Activated CD8-positive, alpha-beta T cell treated with anti-CD3 and anti-CD28 coated beads, Interleukin-2, amount 10 ng/mL, durations not matched to agents 7 days and 5 days (primary cell): ENCODE measurements around the gene UMAD1. TPM values are rescaled to one million over a fixed set of nuclear protein-coding genes. Genes with fewer than 3 reads are reported as not detected.

ENCODE experiments used
- ATAC-seq: fragments of 150-1000 bp; cut with Tn5 transposase; one replicate; pipeline ENCODE4 v1.10.0; 2021; ENCODE audit warnings: moderate library complexity
- CTCF ChIA-PET: fragments of 350-600 bp; sonication (Branson Sonifier 250); formaldehyde crosslinking; loops from one replicate; lab custom pipeline; 2021; ENCODE audit warnings: antibody characterized with exemption; lab: Charles Lee
- POLR2A ChIA-PET: fragments of 350-600 bp; sonication (Branson Sonifier 250); formaldehyde crosslinking; loops from one replicate; lab custom pipeline; 2021; ENCODE audit warnings: antibody characterized with exemption; lab: Charles Lee
- DNase-seq: peaks from one replicate; pipeline ENCODE4 v3.0.0-alpha.2; 2020
- H3K27ac Mint-ChIP-seq: one replicate; pipeline ENCODE4 v1.8.0; 2021; ENCODE audit warnings: mild to moderate bottlenecking, mixed read lengths
- H3K27me3 Mint-ChIP-seq: one replicate; pipeline ENCODE4 v1.8.0; 2021; ENCODE audit warnings: low read depth, mixed read lengths
- H3K36me3 Mint-ChIP-seq: one replicate; pipeline ENCODE4 v1.8.0; 2021; ENCODE audit warnings: low read depth, mixed read lengths
- H3K4me1 Mint-ChIP-seq: one replicate; pipeline ENCODE4 v1.8.0; 2021; ENCODE audit warnings: low read depth, mixed read lengths
- H3K4me3 Mint-ChIP-seq: one replicate; pipeline ENCODE4 v1.8.0; 2021; ENCODE audit warnings: mild to moderate bottlenecking, mixed read lengths
- H3K9me3 Mint-ChIP-seq: one replicate; pipeline ENCODE4 v1.8.0; 2022; ENCODE audit warnings: mixed read lengths; ENCODE audit not compliant: insufficient read depth
- total RNA-seq, 2 experiments: library from RNA; stranded (reverse); gene quantifications; one replicate each; pipeline ENCODE4 v1.2.3, GENCODE V29; 2021

UMAD1 gene
- total RNA-seq, 2 experiments from 2014 or later, result 11.9 to 12.3 TPM

- H3K27me3 Mint-ChIP-seq, result no peaks in the 10 kb centered on the region
- no peaks in the 10 kb centered on the region for H3K9me3 Mint-ChIP-seq
- no peak overlapping the region for H3K27ac Mint-ChIP-seq
- H3K4me3 Mint-ChIP-seq, result no peak overlapping the region
- peaks cover 2% of the 10 kb centered on the region for H3K36me3 Mint-ChIP-seq
- ChIA-PET POLR2A (no interaction called here), CTCF (interaction anchor here (0.9 to 1.4 kb wide), 2 partner anchors 11 to 20 kb away, joined by 3 read pairs; no protein-coding TSS in a partner anchor)
- H3K4me1 Mint-ChIP-seq, result no peaks in the 10 kb centered on the region
- DNase-seq (no peak), ATAC-seq (no peak)
Observed at GRCh38 chr7:7869036-7869435, 228.5 kb downstream of the UMAD1 start.

DNA sequence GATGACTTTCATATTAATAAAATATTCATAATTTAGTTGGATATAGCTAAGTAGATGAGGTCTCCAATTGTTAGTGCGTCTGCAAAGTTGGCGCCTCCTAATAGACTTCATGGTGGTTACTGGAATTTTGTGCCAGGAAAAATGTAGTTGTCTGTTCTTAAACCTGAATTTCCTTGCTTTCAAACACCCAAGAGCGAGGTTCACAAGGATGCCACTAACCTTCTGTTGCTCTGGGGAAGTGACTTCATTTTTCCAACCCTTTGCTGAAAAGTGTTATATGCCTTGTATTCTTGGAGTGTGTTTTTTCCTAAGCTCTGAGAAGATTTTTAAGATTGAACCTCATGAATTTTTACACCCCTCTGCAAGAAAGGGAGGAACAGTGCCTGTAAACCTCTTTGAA lies 229.1 kb downstream of the UMAD1 start:
- no peak for ATAC-seq
- ChIA-PET POLR2A (no interaction called here), CTCF (interaction anchor here (1.4 kb wide), 1 partner anchor 20 kb away, joined by 3 read pairs; no protein-coding TSS in a partner anchor)

DNA sequence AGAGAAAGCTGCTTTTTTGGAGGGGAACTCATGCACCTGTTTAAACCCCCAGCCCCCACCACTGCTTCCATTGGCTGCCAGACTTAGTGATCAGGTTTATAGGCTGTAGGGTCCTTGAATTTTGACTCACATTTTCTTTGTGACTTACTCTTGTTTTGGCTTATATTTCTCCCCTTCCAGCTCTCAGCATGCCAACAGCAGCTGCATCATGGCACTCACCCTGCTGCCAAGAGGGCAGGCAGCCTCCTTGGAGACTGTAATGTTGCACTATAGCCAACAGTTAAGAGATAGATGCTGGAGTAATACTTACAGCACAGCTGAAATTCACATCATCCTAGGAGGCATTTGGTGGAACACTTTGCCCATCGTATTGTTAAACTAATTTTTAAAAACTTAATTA lies 230.0 kb downstream of the UMAD1 start:
- no peaks in the 10 kb centered on the region for H3K4me1 Mint-ChIP-seq
- H3K27me3 Mint-ChIP-seq, result no peaks in the 10 kb centered on the region
- H3K36me3 Mint-ChIP-seq, result peaks cover 4% of the 10 kb centered on the region
- no peak for DNase-seq
- POLR2A ChIA-PET, result no interaction called here
- H3K4me3 Mint-ChIP-seq, result no peak overlapping the region
- H3K9me3 Mint-ChIP-seq, result no peaks in the 10 kb centered on the region
- no peak for ATAC-seq
- no peak overlapping the region for H3K27ac Mint-ChIP-seq
- CTCF ChIA-PET, result no interaction called here

More for the DNA sequence above, 229.1 kb downstream of the UMAD1 start:
- Mint-ChIP-seq H3K36me3 (peaks cover 4% of the 10 kb centered on the region), H3K9me3 (no peaks in the 10 kb centered on the region), H3K27ac (no peak overlapping the region), H3K4me3 (no peak overlapping the region), H3K4me1 (no peaks in the 10 kb centered on the region), H3K27me3 (no peaks in the 10 kb centered on the region)
- DNase-seq, result no peak

GRCh38 chr7:7876419-7876818 lies 235.9 kb downstream of the UMAD1 start:
- Mint-ChIP-seq H3K4me3 (no peak overlapping the region), H3K27ac (no peak overlapping the region), H3K9me3 (no peaks in the 10 kb centered on the region), H3K36me3 (peaks cover 4% of the 10 kb centered on the region), H3K27me3 (no peaks in the 10 kb centered on the region), H3K4me1 (no peaks in the 10 kb centered on the region)
- no peak for ATAC-seq
- POLR2A ChIA-PET, result no interaction called here
- no peak for DNase-seq
- CTCF ChIA-PET, result no interaction called here

DNA sequence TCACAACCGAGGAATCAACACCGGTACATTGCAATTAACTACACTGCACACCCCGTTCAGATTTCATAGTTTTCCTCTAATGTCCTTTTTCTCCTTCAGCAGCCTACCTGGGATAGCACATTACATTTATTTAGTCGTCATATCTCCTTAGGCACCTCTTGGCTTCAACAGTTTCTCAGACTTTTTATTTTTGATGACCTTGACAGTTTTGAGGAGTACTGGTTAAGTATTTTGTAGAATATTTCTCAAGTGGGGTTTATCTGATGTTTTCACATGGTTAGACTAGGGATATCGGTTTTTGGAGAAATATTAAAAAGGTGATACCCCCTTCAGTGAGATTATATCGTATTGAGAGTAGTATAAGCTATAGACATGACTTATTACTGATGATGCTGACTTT lies 241.0 kb downstream of the UMAD1 start:
- CTCF ChIA-PET, result no interaction called here
- H3K4me3 Mint-ChIP-seq, result no peak overlapping the region
- DNase-seq (no peak), ATAC-seq (no peak)
- no peaks in the 10 kb centered on the region for H3K9me3 Mint-ChIP-seq
- H3K36me3 Mint-ChIP-seq, result no peaks in the 10 kb centered on the region
- no peak overlapping the region for H3K27ac Mint-ChIP-seq
- H3K27me3 Mint-ChIP-seq, result no peaks in the 10 kb centered on the region
- POLR2A ChIA-PET, result no interaction called here
- no peaks in the 10 kb centered on the region for H3K4me1 Mint-ChIP-seq

GRCh38 chr7:7882888-7883287 lies 242.3 kb downstream of the UMAD1 start:
- H3K4me1 Mint-ChIP-seq, result no peaks in the 10 kb centered on the region
- H3K27me3 Mint-ChIP-seq, result no peaks in the 10 kb centered on the region
- H3K9me3 Mint-ChIP-seq, result no peaks in the 10 kb centered on the region
- no peaks in the 10 kb centered on the region for H3K36me3 Mint-ChIP-seq
- H3K27ac Mint-ChIP-seq, result no peak overlapping the region
- CTCF ChIA-PET, result no interaction called here
- POLR2A ChIA-PET, result no interaction called here
- no peak for ATAC-seq
- H3K4me3 Mint-ChIP-seq, result no peak overlapping the region
- DNase-seq, result no peak

GRCh38 chr7:7883394-7883793 lies 242.8 kb downstream of the UMAD1 start:
- Mint-ChIP-seq H3K4me1 (no peaks in the 10 kb centered on the region), H3K9me3 (no peaks in the 10 kb centered on the region), H3K36me3 (no peaks in the 10 kb centered on the region), H3K27ac (no peak overlapping the region), H3K4me3 (no peak overlapping the region), H3K27me3 (no peaks in the 10 kb centered on the region)
- ATAC-seq (no peak), DNase-seq (no peak)
- ChIA-PET POLR2A (no interaction called here), CTCF (interaction anchor here (1.2 kb wide), 1 partner anchor 118 kb away, joined by 4 read pairs; no protein-coding TSS in a partner anchor)

- no peak overlapping the region for H3K4me3 Mint-ChIP-seq
- H3K27ac Mint-ChIP-seq, result no peak overlapping the region
- ChIA-PET CTCF (interaction anchor here (0.7 to 1.2 kb wide), 3 partner anchors 19 to 203 kb away, joined by 3 to 4 read pairs (median 3); no protein-coding TSS in a partner anchor), POLR2A (no interaction called here)
- no peaks in the 10 kb centered on the region for H3K27me3 Mint-ChIP-seq
- H3K36me3 Mint-ChIP-seq, result no peaks in the 10 kb centered on the region
- no peaks in the 10 kb centered on the region for H3K9me3 Mint-ChIP-seq
- ATAC-seq, result no peak
- no peaks in the 10 kb centered on the region for H3K4me1 Mint-ChIP-seq
- DNase-seq, result no peak
Observed at GRCh38 chr7:7884855-7885254, 244.3 kb downstream of the UMAD1 start.

DNA sequence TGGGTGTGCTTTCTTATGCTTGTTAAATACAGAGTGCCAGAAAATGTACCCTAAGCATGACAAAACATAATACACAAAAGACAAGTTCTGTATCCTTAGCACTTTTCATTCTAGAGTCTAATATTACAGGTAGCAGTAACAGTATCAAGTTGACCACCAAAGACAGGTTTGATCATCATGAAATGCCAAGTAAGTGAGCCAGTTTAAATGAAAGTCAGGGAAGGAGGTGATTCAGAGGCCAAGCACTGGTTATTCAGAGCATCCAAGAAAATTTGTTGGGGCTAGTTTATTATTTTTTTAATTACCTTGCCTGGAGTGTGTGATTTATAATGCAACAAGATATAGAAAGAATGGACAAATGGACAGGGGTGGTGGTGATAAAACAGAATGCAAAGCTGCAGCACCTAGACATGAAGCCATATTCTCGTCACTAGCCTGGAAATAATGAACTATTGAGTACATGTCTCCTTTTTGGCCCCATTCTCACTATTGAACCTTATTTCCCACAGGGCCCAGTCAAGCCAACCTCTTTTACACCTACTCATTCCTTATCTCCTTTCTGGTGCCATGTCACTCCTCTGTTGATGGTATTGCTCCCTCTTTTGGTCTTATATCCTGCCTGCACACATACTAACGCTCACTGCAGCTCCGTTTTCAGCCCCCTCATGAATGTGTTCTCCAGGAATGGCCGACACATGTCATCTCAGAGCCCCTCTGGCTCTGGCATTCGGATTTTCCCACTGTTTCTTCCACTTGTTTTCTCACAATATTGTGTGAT lies 249.4 kb downstream of the UMAD1 start:
- no peak for DNase-seq
- Mint-ChIP-seq H3K36me3 (peaks cover 3% of the 10 kb centered on the region), H3K27me3 (no peaks in the 10 kb centered on the region), H3K4me1 (no peaks in the 10 kb centered on the region), H3K9me3 (no peaks in the 10 kb centered on the region), H3K27ac (no peak overlapping the region), H3K4me3 (no peak overlapping the region)
- ChIA-PET CTCF (no interaction called here), POLR2A (no interaction called here)
- no peak for ATAC-seq

DNA sequence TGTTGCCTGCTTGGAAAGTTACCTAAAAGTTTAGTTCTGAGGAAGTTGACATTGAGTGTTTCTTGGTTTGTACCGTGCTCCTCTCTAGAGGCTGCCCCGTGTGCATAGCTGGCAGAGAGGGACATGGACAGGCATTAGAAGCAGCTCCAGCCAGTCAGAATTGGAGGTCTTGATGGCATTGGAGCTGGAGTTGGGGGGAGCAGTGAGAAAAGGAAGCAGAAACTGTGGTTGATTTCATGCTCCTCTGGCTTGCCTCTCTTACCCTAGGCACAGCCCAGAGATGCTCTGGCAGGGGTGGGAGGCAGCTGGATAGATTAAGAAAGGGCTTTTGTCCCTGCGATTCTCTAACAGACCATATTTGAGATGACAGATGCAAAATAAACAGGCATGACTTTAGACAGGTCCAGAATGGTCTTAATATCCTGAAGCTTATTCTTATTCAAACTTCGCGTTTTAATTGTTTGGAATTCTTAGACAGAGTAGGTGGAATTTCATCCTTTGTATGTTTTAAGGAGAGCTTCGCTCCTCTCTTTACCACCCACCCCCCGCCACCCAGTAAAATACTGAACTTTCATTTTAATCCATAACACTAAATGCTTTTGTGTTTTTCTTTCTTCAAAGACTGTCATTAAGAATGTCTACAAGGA lies 254.6 kb downstream of the UMAD1 start:
- no peak overlapping the region for H3K27ac Mint-ChIP-seq
- ATAC-seq (no peak), DNase-seq (no peak)
- H3K36me3 Mint-ChIP-seq, result peaks cover 3% of the 10 kb centered on the region
- H3K4me3 Mint-ChIP-seq, result no peak overlapping the region
- POLR2A ChIA-PET, result no interaction called here
- CTCF ChIA-PET, result no interaction called here
- H3K9me3 Mint-ChIP-seq, result no peaks in the 10 kb centered on the region
- H3K4me1 Mint-ChIP-seq, result no peaks in the 10 kb centered on the region
- H3K27me3 Mint-ChIP-seq, result no peaks in the 10 kb centered on the region

DNA sequence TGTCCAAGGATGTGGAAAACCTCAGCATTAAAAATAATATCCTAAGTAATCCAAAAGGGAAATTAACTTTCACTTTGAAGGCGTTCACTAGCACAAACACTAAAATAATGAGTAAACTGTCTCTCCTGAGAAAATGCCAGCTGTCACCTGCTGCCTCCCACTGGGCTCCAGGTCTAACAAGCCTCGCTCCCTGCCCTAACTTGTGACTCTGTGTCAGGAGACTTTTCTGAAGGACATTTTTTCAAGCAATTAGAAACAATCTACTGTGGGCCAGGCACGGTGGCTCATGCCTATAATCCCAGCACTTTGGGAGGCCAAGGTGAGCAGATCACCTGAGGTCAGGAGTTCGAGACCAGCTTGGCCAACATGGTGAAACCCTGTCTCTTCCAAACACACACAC lies 255.2 kb downstream of the UMAD1 start:
- H3K36me3 Mint-ChIP-seq, result peaks cover 1% of the 10 kb centered on the region
- no peak overlapping the region for H3K27ac Mint-ChIP-seq
- H3K27me3 Mint-ChIP-seq, result no peaks in the 10 kb centered on the region
- ChIA-PET POLR2A (no interaction called here), CTCF (no interaction called here)
- DNase-seq (no peak), ATAC-seq (no peak)
- no peaks in the 10 kb centered on the region for H3K9me3 Mint-ChIP-seq
- no peak overlapping the region for H3K4me3 Mint-ChIP-seq
- no peaks in the 10 kb centered on the region for H3K4me1 Mint-ChIP-seq

- Mint-ChIP-seq H3K27me3 (no peaks in the 10 kb centered on the region), H3K27ac (no peak overlapping the region), H3K36me3 (no peaks in the 10 kb centered on the region), H3K9me3 (no peaks in the 10 kb centered on the region), H3K4me1 (peaks cover under 1% of the 10 kb centered on the region), H3K4me3 (no peak overlapping the region)
- ATAC-seq (no peak), DNase-seq (no peak)
- ChIA-PET POLR2A (interaction anchor here (0.9 kb wide), 1 partner anchor 12 kb away, joined by 3 read pairs; no protein-coding TSS in a partner anchor), CTCF (interaction anchor here (0.7 kb wide), 1 partner anchor 117 kb away, joined by 3 read pairs; no protein-coding TSS in a partner anchor)
Observed at GRCh38 chr7:7897509-7897908, 257.0 kb downstream of the UMAD1 start.
